ENCODE data around the gene HS6ST1.

The HS6ST1 gene

GRCh38 chr2:128233790-128234395 lies 84.8 kb downstream of the HS6ST1 start:
- DNase-seq, result no peak

- peak; percentile 94 for DNase-seq
Observed at GRCh38 chr2:128232965-128233789, 85.5 kb downstream of the HS6ST1 start.

- DNase-seq, result no peak
Observed at GRCh38 chr2:128228894-128229293, 89.8 kb downstream of the HS6ST1 start.

- DNase-seq, result no peak
Observed at GRCh38 chr2:128227862-128228261, 90.8 kb downstream of the HS6ST1 start.

GRCh38 chr2:128219891-128220290 lies 98.8 kb downstream of the HS6ST1 start:
- DNase-seq, result no peak

GRCh38 chr2:128217671-128218070 lies 101.0 kb downstream of the HS6ST1 start:
- no peak for DNase-seq

- DNase-seq, result no peak
Observed at GRCh38 chr2:128215897-128216642, 102.6 kb downstream of the HS6ST1 start.

Measured in retina (tissue), 1 donor.